Fibroblast of villous mesenchyme (primary cell): ENCODE data around the gene HHATL. TPM values are rescaled to one million over a fixed set of nuclear protein-coding genes. Genes with fewer than 3 reads are reported as not detected.

Experiments
- DNase-seq: peaks from one replicate; pipeline ENCODE4 v3.0.0-alpha.2; 2010; ENCODE audit warnings: low read depth
- H3K4me3 ChIP-seq: 2 replicates; pipeline ENCODE4 v1.5.1; 2011; ENCODE audit warnings: low read depth, mild to moderate bottlenecking, low read length
- total RNA-seq: library from RNA; depleted of rRNA; stranded (reverse); fragments of >200 nt; gene quantifications from 2 replicates; pipeline ENCODE4 v1.2.3, GENCODE V29; 2012
- TF ChIP-seq, protein P1 (sequence below): IDR thresholded peaks from 2 replicates; pipeline ENCODE4 v1.5.1; 2012; ENCODE audit warnings: low read depth, mild to moderate bottlenecking, low read length; ENCODE audit not compliant: insufficient read depth

Gene HHATL
- total RNA-seq, 1 donor = not detected

DNA sequence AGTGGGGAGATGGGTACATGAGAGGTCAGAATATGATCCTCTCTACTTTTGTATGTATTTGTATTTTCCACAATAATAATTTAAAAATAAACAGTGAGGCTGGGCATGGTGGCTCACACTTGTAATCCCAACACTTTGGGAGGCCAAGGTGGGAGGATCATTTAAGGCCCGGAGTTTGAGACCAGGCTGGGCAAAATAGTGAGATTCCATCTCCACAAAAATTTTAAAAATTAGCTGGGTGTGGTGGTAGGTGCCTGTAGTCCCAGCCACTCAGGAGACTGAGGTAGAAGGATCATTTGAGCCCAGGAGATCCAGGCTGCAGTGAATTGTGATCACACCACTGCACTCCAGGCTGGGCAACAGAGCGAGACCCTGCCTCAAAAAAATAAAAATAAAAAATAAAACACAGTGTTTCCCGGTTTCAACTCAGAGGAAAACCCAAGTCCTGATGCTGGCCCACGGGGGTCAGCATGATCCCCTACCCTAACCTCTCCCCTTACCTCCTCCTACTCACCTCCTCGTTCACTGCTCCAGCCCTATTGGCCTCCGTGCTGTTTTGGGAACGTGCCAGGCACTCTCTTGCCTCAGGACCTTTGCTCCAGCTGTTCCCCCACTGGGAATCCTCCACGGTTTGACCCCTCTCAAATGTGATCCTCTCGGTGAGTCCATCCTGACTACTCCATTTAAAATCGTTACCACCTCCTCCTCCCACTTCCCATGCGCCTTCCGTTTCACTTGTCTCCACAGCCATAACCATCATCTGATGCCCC, 20.1 kb downstream of the HHATL start:
- H3K4me3 ChIP-seq = no peak overlapping the region
- TF ChIP-seq, protein P1, sequence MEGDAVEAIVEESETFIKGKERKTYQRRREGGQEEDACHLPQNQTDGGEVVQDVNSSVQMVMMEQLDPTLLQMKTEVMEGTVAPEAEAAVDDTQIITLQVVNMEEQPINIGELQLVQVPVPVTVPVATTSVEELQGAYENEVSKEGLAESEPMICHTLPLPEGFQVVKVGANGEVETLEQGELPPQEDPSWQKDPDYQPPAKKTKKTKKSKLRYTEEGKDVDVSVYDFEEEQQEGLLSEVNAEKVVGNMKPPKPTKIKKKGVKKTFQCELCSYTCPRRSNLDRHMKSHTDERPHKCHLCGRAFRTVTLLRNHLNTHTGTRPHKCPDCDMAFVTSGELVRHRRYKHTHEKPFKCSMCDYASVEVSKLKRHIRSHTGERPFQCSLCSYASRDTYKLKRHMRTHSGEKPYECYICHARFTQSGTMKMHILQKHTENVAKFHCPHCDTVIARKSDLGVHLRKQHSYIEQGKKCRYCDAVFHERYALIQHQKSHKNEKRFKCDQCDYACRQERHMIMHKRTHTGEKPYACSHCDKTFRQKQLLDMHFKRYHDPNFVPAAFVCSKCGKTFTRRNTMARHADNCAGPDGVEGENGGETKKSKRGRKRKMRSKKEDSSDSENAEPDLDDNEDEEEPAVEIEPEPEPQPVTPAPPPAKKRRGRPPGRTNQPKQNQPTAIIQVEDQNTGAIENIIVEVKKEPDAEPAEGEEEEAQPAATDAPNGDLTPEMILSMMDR = no peak
- DNase-seq = no peak

- TF ChIP-seq, protein P1 = no peak
- DNase-seq = no peak
- H3K4me3 ChIP-seq = no peak overlapping the region
Observed at GRCh38 chr3:42681361-42682038, 21.1 kb downstream of the HHATL start.

- DNase-seq = no peak
- TF ChIP-seq, protein P1 = no peak
- H3K4me3 ChIP-seq = no peak overlapping the region
Observed at GRCh38 chr3:42680806-42681205, 21.8 kb downstream of the HHATL start.

GRCh38 chr3:42680271-42680670, 22.3 kb downstream of the HHATL start:
- no peak for DNase-seq
- TF ChIP-seq, protein P1 = no peak
- no peak overlapping the region for H3K4me3 ChIP-seq

GRCh38 chr3:42678447-42678846, 24.2 kb downstream of the HHATL start:
- TF ChIP-seq, protein P1 = no peak
- no peak for DNase-seq
- no peak overlapping the region for H3K4me3 ChIP-seq

- H3K4me3 ChIP-seq = no peak overlapping the region
- TF ChIP-seq, protein P1 = no peak
- no peak for DNase-seq
Observed at GRCh38 chr3:42675909-42676308, 26.7 kb downstream of the HHATL start.
